ENCODE data around the gene GALNT17.
"Not testable (repeated sequence)": the region's sequence is repeated elsewhere in the genome, so short reads cannot be mapped to it uniquely, and the experiment has no call there.

GALNT17 gene

GRCh38 chr7:71626206-71626605, 494.3 kb downstream of the GALNT17 start:
- no peak overlapping the region for H3K4me3 Mint-ChIP-seq
- TF ChIP-seq, protein P1, sequence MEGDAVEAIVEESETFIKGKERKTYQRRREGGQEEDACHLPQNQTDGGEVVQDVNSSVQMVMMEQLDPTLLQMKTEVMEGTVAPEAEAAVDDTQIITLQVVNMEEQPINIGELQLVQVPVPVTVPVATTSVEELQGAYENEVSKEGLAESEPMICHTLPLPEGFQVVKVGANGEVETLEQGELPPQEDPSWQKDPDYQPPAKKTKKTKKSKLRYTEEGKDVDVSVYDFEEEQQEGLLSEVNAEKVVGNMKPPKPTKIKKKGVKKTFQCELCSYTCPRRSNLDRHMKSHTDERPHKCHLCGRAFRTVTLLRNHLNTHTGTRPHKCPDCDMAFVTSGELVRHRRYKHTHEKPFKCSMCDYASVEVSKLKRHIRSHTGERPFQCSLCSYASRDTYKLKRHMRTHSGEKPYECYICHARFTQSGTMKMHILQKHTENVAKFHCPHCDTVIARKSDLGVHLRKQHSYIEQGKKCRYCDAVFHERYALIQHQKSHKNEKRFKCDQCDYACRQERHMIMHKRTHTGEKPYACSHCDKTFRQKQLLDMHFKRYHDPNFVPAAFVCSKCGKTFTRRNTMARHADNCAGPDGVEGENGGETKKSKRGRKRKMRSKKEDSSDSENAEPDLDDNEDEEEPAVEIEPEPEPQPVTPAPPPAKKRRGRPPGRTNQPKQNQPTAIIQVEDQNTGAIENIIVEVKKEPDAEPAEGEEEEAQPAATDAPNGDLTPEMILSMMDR (IDR thresholded peaks at IDR 0.05), result no peak
- no peak for DNase-seq
- no peak overlapping the region for H3K27ac Mint-ChIP-seq
- no peaks in the 10 kb centered on the region for H3K4me1 Mint-ChIP-seq
- H3K36me3 Mint-ChIP-seq (ENCODE audit: low read depth), result no peaks in the 10 kb centered on the region
- H3K27me3 Mint-ChIP-seq (ENCODE audit: low read depth, poor library complexity), result peaks cover 6% of the 10 kb centered on the region
- no peaks in the 10 kb centered on the region for H3K9me3 Mint-ChIP-seq

GRCh38 chr7:71627651-71628050, 495.7 kb downstream of the GALNT17 start:
- Mint-ChIP-seq H3K27me3 (ENCODE audit: low read depth, poor library complexity) (peaks cover 4% of the 10 kb centered on the region), H3K9me3 (no peaks in the 10 kb centered on the region), H3K4me1 (peaks cover 5% of the 10 kb centered on the region), H3K27ac (no peak overlapping the region), H3K4me3 (no peak overlapping the region), H3K36me3 (ENCODE audit: low read depth) (no peaks in the 10 kb centered on the region)
- TF ChIP-seq, protein P1 (IDR thresholded peaks at IDR 0.05), result no peak
- no peak for DNase-seq

- no peak overlapping the region for H3K4me3 Mint-ChIP-seq
- H3K27ac Mint-ChIP-seq, result peak overlapping the region; percentile 21
- no peak for DNase-seq
Observed at GRCh38 chr7:71630516-71630915, 498.6 kb downstream of the GALNT17 start.

GRCh38 chr7:71633551-71634008, 501.6 kb downstream of the GALNT17 start:
- no peaks in the 10 kb centered on the region for H3K9me3 Mint-ChIP-seq
- DNase-seq, result no peak
- TF ChIP-seq, protein P1 (IDR thresholded peaks at IDR 0.05), result no peak
- peak overlapping the region; percentile 67 for H3K27ac Mint-ChIP-seq
- H3K27me3 Mint-ChIP-seq (ENCODE audit: low read depth, poor library complexity), result peaks cover 4% of the 10 kb centered on the region
- no peaks in the 10 kb centered on the region for H3K36me3 Mint-ChIP-seq (ENCODE audit: low read depth)
- peak overlapping the region; percentile 33 for H3K4me3 Mint-ChIP-seq
- peaks cover 29% of the 10 kb centered on the region for H3K4me1 Mint-ChIP-seq

More at GRCh38 chr7:71630516-71630915, 498.6 kb downstream of the GALNT17 start:
- no peaks in the 10 kb centered on the region for H3K36me3 Mint-ChIP-seq (ENCODE audit: low read depth)
- no peaks in the 10 kb centered on the region for H3K9me3 Mint-ChIP-seq
- H3K4me1 Mint-ChIP-seq, result peaks cover 19% of the 10 kb centered on the region
- TF ChIP-seq, protein P1 (IDR thresholded peaks at IDR 0.05), result no peak
- H3K27me3 Mint-ChIP-seq (ENCODE audit: low read depth, poor library complexity), result peaks cover 4% of the 10 kb centered on the region

DNA sequence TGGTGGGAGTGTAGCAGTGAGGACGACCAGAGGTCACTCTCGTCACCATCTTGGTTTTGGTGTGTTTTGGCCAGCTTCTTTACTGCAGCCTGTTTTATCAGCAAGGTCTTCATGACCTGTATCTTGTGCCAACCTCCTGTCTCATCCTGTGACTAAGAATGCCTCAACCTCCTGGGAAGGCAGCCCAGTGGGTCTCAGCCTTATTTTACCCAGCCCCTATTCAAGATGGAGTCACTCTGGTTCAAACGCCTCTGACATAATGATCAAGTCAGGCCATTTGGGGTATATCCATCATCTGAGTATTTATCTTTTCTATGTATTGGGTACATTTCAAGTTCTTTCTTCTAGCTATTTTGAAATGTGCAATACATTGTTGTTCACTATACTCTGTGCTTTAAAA, 503.9 kb downstream of the GALNT17 start:
- Mint-ChIP-seq H3K4me1 (peaks cover 36% of the 10 kb centered on the region), H3K27ac (peak overlapping the region; percentile 56)
- H3K4me3 Mint-ChIP-seq; H3K9me3 Mint-ChIP-seq; H3K36me3 Mint-ChIP-seq (ENCODE audit: low read depth); DNase-seq; H3K27me3 Mint-ChIP-seq (ENCODE audit: low read depth, poor library complexity): not testable (repeated sequence)

GRCh38 chr7:71636329-71636728, 504.4 kb downstream of the GALNT17 start:
- Mint-ChIP-seq H3K4me1 (peaks cover 36% of the 10 kb centered on the region), H3K27me3 (ENCODE audit: low read depth, poor library complexity) (peaks cover 3% of the 10 kb centered on the region), H3K9me3 (no peaks in the 10 kb centered on the region), H3K36me3 (ENCODE audit: low read depth) (no peaks in the 10 kb centered on the region), H3K4me3 (no peak overlapping the region), H3K27ac (peak overlapping the region; percentile 56)
- TF ChIP-seq, protein P1 (IDR thresholded peaks at IDR 0.05), result no peak
- DNase-seq, result no peak
